OCI-LY3 (cell line): Measurements from ENCODE around the gene KAT6B.
A peak's percentile ranks its signal among the peaks of the same experiment; 100 is the strongest.

Experiments used
- H2AFZ ChIP-seq: fragments of 200-600, 300-600 bp; shearing (Covaris generic); 2 replicates; pipeline ENCODE4 v1.6.0; 2014; ENCODE audit warnings: antibody characterized with exemption, low read depth, low read length
- H3K27ac ChIP-seq: fragments of 200-600, 300-600 bp; sonication (generic); 2 replicates; pipeline ENCODE4 v1.5.1; 2014; ENCODE audit warnings: mild to moderate bottlenecking, low read length, moderate library complexity, mixed read lengths
- H3K27me3 ChIP-seq: fragments of 200-600, 300-600 bp; sonication (generic); 2 replicates; pipeline ENCODE4 v1.6.1; 2014; ENCODE audit warnings: low read depth, low read length, mixed read lengths
- H3K36me3 ChIP-seq: fragments of 200-600, 300-600 bp; sonication (generic); replicated peaks from 2 replicates; pipeline ENCODE3; 2014; ENCODE audit warnings: low read depth, low read length, mixed read lengths
- H3K4me1 ChIP-seq: fragments of 300-600, 200-600 bp; sonication (generic); 2 replicates; pipeline ENCODE4 v1.6.1; 2014; ENCODE audit warnings: low read length, mixed read lengths
- H3K4me2 ChIP-seq: fragments of 200-600, 300-600 bp; sonication (generic); 2 replicates; pipeline ENCODE4 v1.6.1; 2014; ENCODE audit warnings: low read length, mixed read lengths
- H3K4me3 ChIP-seq: fragments of 300-600, 200-600 bp; sonication (generic); 2 replicates; pipeline ENCODE4 v1.5.1; 2014; ENCODE audit warnings: antibody characterized with exemption, mild to moderate bottlenecking, low read length, moderate library complexity
- H3K79me2 ChIP-seq: fragments of 300-600, 200-600 bp; shearing (Covaris generic); 2 replicates; pipeline ENCODE4 v1.6.1; 2014; ENCODE audit warnings: mild to moderate bottlenecking, low read length, mixed read lengths
- H3K9ac ChIP-seq: fragments of 300-600, 200-600 bp; shearing (Covaris generic); 2 replicates; pipeline ENCODE4 v1.6.0; 2014; ENCODE audit warnings: mild to moderate bottlenecking, low read length, moderate library complexity
- H3K9me3 ChIP-seq: fragments of 200-600, 300-600 bp; shearing (Covaris generic); 2 replicates; pipeline ENCODE4 v1.6.1; 2014; ENCODE audit warnings: low read length, mixed read lengths; ENCODE audit not compliant: insufficient read depth
- H4K20me1 ChIP-seq: fragments of 200-600, 300-600 bp; sonication (generic); 2 replicates; pipeline ENCODE4 v1.6.1; 2016; ENCODE audit warnings: low read length, mixed read lengths; ENCODE audit not compliant: insufficient read depth
- EZH2phosphoT487 ChIP-seq: fragments of 200-600 bp; shearing (Covaris generic); IDR thresholded peaks from 2 replicates; pipeline ENCODE4 v1.6.1; 2018; ENCODE audit warnings: antibody characterized with exemption, mixed run types, low read depth
- TF ChIP-seq, protein P1 (sequence below): fragments of 200-600, 300-600 bp; sonication (generic); IDR thresholded peaks from 2 replicates; pipeline ENCODE4 v1.5.1; 2014; ENCODE audit warnings: antibody characterized with exemption, low read length, low read depth

KAT6B gene

DNA sequence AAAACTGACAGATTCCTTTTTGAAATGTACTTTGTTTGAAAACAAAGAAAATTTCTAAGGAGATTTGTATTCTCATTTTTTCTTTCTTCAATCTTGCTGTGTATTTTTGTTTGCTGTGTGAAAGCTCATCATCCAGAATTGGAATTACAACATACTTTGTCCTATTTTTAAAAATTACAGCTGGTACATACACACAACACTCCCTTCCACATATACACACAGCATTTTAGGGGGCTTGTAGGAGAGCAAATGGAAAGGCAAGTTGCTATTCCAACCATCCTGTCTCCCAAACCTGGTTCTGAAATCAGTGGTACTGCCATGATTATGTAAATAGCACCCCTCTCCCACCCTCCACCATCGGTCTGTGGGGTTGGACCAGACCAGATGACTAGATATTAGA, 184.0 kb downstream of the KAT6B start:
- no peak overlapping the region for H3K4me3 ChIP-seq
- no peak overlapping the region for H2AFZ ChIP-seq
- no peak overlapping the region for H3K9ac ChIP-seq
- no peaks in the 10 kb centered on the region for H4K20me1 ChIP-seq
- no peak overlapping the region for H3K27ac ChIP-seq
- no peaks in the 10 kb centered on the region for H3K27me3 ChIP-seq
- no peaks in the 10 kb centered on the region for H3K9me3 ChIP-seq
- H3K4me2 ChIP-seq = no peak overlapping the region
- H3K79me2 ChIP-seq = no peaks in the 10 kb centered on the region
- no peak for TF ChIP-seq EZH2phosphoT487
- TF ChIP-seq, protein P1, sequence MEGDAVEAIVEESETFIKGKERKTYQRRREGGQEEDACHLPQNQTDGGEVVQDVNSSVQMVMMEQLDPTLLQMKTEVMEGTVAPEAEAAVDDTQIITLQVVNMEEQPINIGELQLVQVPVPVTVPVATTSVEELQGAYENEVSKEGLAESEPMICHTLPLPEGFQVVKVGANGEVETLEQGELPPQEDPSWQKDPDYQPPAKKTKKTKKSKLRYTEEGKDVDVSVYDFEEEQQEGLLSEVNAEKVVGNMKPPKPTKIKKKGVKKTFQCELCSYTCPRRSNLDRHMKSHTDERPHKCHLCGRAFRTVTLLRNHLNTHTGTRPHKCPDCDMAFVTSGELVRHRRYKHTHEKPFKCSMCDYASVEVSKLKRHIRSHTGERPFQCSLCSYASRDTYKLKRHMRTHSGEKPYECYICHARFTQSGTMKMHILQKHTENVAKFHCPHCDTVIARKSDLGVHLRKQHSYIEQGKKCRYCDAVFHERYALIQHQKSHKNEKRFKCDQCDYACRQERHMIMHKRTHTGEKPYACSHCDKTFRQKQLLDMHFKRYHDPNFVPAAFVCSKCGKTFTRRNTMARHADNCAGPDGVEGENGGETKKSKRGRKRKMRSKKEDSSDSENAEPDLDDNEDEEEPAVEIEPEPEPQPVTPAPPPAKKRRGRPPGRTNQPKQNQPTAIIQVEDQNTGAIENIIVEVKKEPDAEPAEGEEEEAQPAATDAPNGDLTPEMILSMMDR = no peak
- H3K36me3 ChIP-seq = no peaks in the 10 kb centered on the region
- peaks cover 40% of the 10 kb centered on the region for H3K4me1 ChIP-seq

DNA sequence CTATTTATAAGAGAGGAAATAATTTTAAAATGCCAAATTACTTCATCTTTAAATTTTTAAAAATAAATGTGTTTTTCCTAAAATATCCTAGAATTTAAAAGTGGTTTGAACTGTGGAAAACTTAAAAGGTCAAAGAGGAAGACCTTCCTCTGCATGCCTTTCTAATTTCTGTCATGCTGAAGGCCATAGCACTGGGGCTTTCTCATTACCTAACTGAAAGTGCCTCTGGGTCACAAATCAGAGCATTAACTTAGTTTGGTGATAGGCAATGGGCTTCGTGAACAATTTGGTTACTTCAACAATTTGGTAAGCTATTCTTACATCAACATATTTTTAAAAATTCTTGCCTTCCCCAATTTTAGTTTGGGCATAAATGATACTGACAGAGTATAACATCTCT, 184.8 kb downstream of the KAT6B start:
- H3K27ac ChIP-seq = peak overlapping the region; percentile 41; the same call in 1 of the 2 replicates
- no peaks in the 10 kb centered on the region for H4K20me1 ChIP-seq
- H3K4me3 ChIP-seq = no peak overlapping the region
- TF ChIP-seq, protein P1 = no peak
- no peak for TF ChIP-seq EZH2phosphoT487
- H3K4me1 ChIP-seq = peaks cover 44% of the 10 kb centered on the region
- no peak overlapping the region for H3K9ac ChIP-seq
- no peaks in the 10 kb centered on the region for H3K9me3 ChIP-seq
- H3K27me3 ChIP-seq = no peaks in the 10 kb centered on the region
- peak overlapping the region; percentile 80 for H3K4me2 ChIP-seq
- no peak overlapping the region for H2AFZ ChIP-seq
- no peaks in the 10 kb centered on the region for H3K36me3 ChIP-seq
- H3K79me2 ChIP-seq = no peaks in the 10 kb centered on the region

DNA sequence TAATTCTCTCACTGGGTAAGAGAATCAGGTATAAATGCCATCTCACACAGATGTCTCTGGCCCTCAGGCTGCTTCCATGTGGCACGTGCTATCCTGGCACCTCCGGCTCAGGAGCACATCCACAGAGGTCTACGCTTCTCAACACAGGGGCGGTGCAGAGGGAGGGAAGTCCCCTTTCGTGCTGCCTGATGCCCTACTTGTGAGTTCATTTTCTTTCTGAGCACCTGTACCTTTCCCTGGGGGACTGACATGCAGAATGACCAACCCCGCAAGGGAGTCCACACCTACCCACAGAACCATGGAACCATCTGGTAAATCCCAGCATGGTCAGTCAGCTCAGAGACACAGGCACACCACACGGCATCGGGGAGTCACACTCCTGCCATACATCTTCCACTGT, 186.1 kb downstream of the KAT6B start:
- Histone ChIP-seq H3K36me3 (no peaks in the 10 kb centered on the region), H3K27ac (peak overlapping the region; percentile 41; the same call in 1 of the 2 replicates), H3K9me3 (no peaks in the 10 kb centered on the region), H3K4me2 (peak overlapping the region; percentile 80), H3K4me3 (peak overlapping the region; percentile 31; the same call in 1 of the 2 replicates), H3K79me2 (no peaks in the 10 kb centered on the region), H3K4me1 (peaks cover 48% of the 10 kb centered on the region), H3K27me3 (no peaks in the 10 kb centered on the region), H2AFZ (no peak overlapping the region), H3K9ac (no peak overlapping the region), H4K20me1 (no peaks in the 10 kb centered on the region)
- TF ChIP-seq, protein P1 = no peak
- no peak for TF ChIP-seq EZH2phosphoT487

DNA sequence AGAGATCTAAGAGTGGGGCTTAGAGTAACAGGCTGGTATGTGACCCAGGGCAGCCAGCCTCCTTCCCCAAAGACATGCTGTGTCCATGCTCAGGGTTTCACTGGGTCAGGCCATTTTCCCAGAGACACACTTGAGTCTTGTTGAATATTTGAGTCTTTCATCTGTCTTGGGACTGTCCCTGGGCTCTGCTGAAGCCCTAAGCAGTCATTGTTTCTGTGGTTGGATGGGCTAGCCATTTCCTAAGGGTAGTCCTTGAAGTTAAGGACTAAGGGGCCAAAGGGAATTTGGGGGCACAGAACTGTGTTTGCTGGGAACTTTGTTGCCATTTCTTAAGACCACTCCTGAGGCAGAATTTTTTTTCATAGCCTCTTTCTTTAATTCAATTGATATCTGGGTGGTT, 186.6 kb downstream of the KAT6B start:
- H3K36me3 ChIP-seq = no peaks in the 10 kb centered on the region
- TF ChIP-seq, protein P1 = no peak
- no peak for TF ChIP-seq EZH2phosphoT487

More for the DNA sequence above, 186.6 kb downstream of the KAT6B start:
- Histone ChIP-seq H3K4me1 (peaks cover 48% of the 10 kb centered on the region), H3K9me3 (no peaks in the 10 kb centered on the region), H3K27me3 (no peaks in the 10 kb centered on the region), H3K4me2 (peak overlapping the region; percentile 80), H2AFZ (no peak overlapping the region), H3K79me2 (no peaks in the 10 kb centered on the region), H4K20me1 (no peaks in the 10 kb centered on the region), H3K27ac (no peak overlapping the region), H3K4me3 (peak overlapping the region; percentile 31; the same call in 1 of the 2 replicates), H3K9ac (no peak overlapping the region)
